ENCODE data around the gene SH3BGRL.

GRCh38 chrX:81280148-81280547 lies 78.2 kb downstream of the SH3BGRL start:
- TF ChIP-seq NFIC (IDR thresholded peaks at IDR 0.05; ENCODE audit: low read length) (no peak), NR2C2 (CRISPR knock-in tag; IDR thresholded peaks at IDR 0.05; ENCODE audit: borderline replicate concordance) (no peak), ZNF550 (CRISPR knock-in tag; IDR thresholded peaks at IDR 0.05; ENCODE audit: borderline replicate concordance) (no peak), CTCF (CRISPR knock-in tag; IDR thresholded peaks at IDR 0.05) (no peak), ZNF740 (CRISPR knock-in tag; IDR thresholded peaks at IDR 0.05) (no peak), POLR2A (IDR thresholded peaks at IDR 0.05; ENCODE audit: insufficient read depth in 1 of 2, low read depth in 2 of 2, low read length in 2 of 2) (no peak), YY1 (IDR thresholded peaks at IDR 0.05; ENCODE audit: insufficient read depth, insufficient replicate concordance, low read depth, low read length) (no peak), POLR2AphosphoS5 (IDR thresholded peaks at IDR 0.05; ENCODE audit: low read depth, low read length) (no peak), RFX5 (IDR thresholded peaks at IDR 0.05; ENCODE audit: low read depth, low read length) (no peak), HCFC1 (IDR thresholded peaks at IDR 0.05; ENCODE audit: low read depth, low read length) (no peak)

All from HepG2 (cell line).